Activated CD4-positive, alpha-beta T cell treated with anti-CD3 and anti-CD28 coated beads, Interleukin-2, amount 10 ng/mL, durations not matched to agents 7 days and 5 days (primary cell): Measurements from ENCODE around the gene LDLRAD4. TPM values are rescaled to one million over a fixed set of nuclear protein-coding genes. Genes with fewer than 3 reads are reported as not detected.
"Not testable (repeated sequence)": the region's sequence is repeated elsewhere in the genome, so short reads cannot be mapped to it uniquely, and the experiment has no call there.

Experiments
- CTCF ChIA-PET: fragments of 350-600 bp; sonication (Branson Sonifier 250); formaldehyde crosslinking; loops from one replicate; lab custom pipeline; 2021; ENCODE audit warnings: antibody characterized with exemption; lab: Charles Lee
- POLR2A ChIA-PET: fragments of 350-600 bp; sonication (Branson Sonifier 250); formaldehyde crosslinking; loops from one replicate; lab custom pipeline; 2021; ENCODE audit warnings: antibody characterized with exemption; lab: Charles Lee
- DNase-seq: peaks from one replicate; pipeline ENCODE4 v3.0.0-alpha.2; 2020
- H3K27ac Mint-ChIP-seq: one replicate; pipeline ENCODE4 v1.8.0; 2021; ENCODE audit warnings: mild to moderate bottlenecking, moderate library complexity, mixed read lengths
- H3K27me3 Mint-ChIP-seq: one replicate; pipeline ENCODE4 v1.8.0; 2021; ENCODE audit warnings: mixed read lengths
- H3K36me3 Mint-ChIP-seq: one replicate; pipeline ENCODE4 v1.8.0; 2021; ENCODE audit warnings: low read depth, mixed read lengths
- H3K4me1 Mint-ChIP-seq: one replicate; pipeline ENCODE4 v1.8.0; 2021; ENCODE audit warnings: mixed read lengths
- H3K4me3 Mint-ChIP-seq: one replicate; pipeline ENCODE4 v1.8.0; 2021; ENCODE audit warnings: mild to moderate bottlenecking, moderate library complexity, mixed read lengths
- H3K9me3 Mint-ChIP-seq: one replicate; pipeline ENCODE4 v1.8.0; 2021; ENCODE audit warnings: mixed read lengths
- microRNA-seq: library from miRNA; unstranded; fragments of <30 nt; microRNA quantifications from one replicate; pipeline ENCODE4 v1.2.0, GENCODE V29; 2021; ENCODE audit warnings: borderline microRNAs expressed, borderline replicate concordance
- total RNA-seq, 2 experiments: library from RNA; stranded (reverse); gene quantifications; one replicate each; pipeline ENCODE4 v1.2.3, GENCODE V29; 2021

Gene LDLRAD4
- total RNA-seq, 2 experiments from 2014 or later: 23.8 to 28.6 TPM

GRCh38 chr18:13680612-13681011 is 462.1 kb downstream of the LDLRAD4 start:
- ChIA-PET CTCF (no interaction called here), POLR2A (no interaction called here)
- Mint-ChIP-seq H3K27me3 (no peaks in the 10 kb centered on the region), H3K27ac (no peak overlapping the region), H3K4me3 (no peak overlapping the region), H3K36me3 (peaks cover 19% of the 10 kb centered on the region), H3K9me3 (no peaks in the 10 kb centered on the region), H3K4me1 (peaks cover 7% of the 10 kb centered on the region)
- no peak for DNase-seq

- no peak for DNase-seq
- H3K36me3 Mint-ChIP-seq: peaks cover 19% of the 10 kb centered on the region
- ChIA-PET CTCF (no interaction called here), POLR2A (no interaction called here)
- no peak overlapping the region for H3K4me3 Mint-ChIP-seq
- H3K4me1 Mint-ChIP-seq: peaks cover 7% of the 10 kb centered on the region
- no peak overlapping the region for H3K27ac Mint-ChIP-seq
- no peaks in the 10 kb centered on the region for H3K27me3 Mint-ChIP-seq
- no peaks in the 10 kb centered on the region for H3K9me3 Mint-ChIP-seq
These were observed 463.1 kb downstream of the LDLRAD4 start for GRCh38 chr18:13681701-13682100.

GRCh38 chr18:13684546-13684945 is 466.0 kb downstream of the LDLRAD4 start:
- ChIA-PET CTCF (no interaction called here), POLR2A (no interaction called here)
- Mint-ChIP-seq H3K4me1 (no peaks in the 10 kb centered on the region), H3K27me3 (no peaks in the 10 kb centered on the region), H3K36me3 (peaks cover 32% of the 10 kb centered on the region), H3K27ac (no peak overlapping the region), H3K9me3 (no peaks in the 10 kb centered on the region), H3K4me3 (no peak overlapping the region)
- DNase-seq: no peak

DNA sequence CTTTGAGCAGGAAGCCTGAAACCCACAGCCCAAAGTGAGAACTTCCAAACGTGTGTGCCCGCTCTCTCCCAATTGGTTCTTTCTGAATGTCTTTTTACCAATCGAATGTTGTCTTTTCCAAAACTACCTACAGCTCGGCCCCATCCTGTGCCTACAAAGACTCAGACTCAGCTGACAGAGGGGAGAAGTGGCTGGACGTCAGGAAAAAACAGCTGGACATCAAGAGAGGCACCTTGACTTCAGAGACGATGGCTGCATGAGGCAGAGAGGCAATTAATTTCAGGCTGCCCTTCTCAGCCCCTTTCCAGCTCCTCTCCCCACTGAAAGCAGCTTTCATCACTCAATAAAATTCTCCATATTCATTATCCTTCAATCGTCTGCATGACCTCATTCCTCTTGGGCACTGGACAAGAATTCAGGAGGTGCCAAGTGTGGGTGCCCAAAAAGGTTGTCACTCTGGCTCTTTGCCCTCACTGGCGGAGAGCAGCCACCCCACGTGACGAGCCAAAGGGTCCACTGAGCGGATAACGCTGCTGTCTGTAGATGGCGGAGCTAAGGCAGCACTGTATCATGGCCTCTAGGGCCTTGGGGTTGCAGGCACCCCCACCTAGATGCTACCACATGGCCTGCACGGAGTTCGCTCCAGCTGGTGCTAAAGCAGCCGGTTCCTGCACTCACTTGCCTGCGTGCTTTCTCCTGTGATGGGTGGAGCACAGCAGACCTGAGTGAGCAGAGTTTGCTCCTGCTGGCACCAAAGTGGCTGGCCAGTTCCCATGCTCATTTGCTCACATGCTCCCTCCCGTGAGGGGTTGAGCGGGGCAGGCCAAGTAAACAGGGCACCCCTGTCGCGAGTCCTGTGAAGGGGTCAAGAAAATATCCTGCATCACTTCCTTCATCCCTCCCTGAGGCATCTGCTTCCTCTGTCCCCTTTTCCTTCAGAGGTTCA is 469.9 kb downstream of the LDLRAD4 start:
- Mint-ChIP-seq H3K36me3 (peaks cover 40% of the 10 kb centered on the region), H3K27ac (no peak overlapping the region), H3K4me3 (no peak overlapping the region), H3K27me3 (no peaks in the 10 kb centered on the region), H3K9me3 (peaks cover 14% of the 10 kb centered on the region), H3K4me1 (no peaks in the 10 kb centered on the region)
- CTCF ChIA-PET: no interaction called here
- POLR2A ChIA-PET: no interaction called here
- no peak for DNase-seq

- H3K27ac Mint-ChIP-seq, H3K4me1 Mint-ChIP-seq, DNase-seq, CTCF ChIA-PET, H3K4me3 Mint-ChIP-seq, POLR2A ChIA-PET, H3K27me3 Mint-ChIP-seq: not testable (repeated sequence)
- H3K9me3 Mint-ChIP-seq: peaks cover 19% of the 10 kb centered on the region
- peaks cover 46% of the 10 kb centered on the region for H3K36me3 Mint-ChIP-seq
These were observed 471.5 kb downstream of the LDLRAD4 start for GRCh38 chr18:13690060-13690459.

DNA sequence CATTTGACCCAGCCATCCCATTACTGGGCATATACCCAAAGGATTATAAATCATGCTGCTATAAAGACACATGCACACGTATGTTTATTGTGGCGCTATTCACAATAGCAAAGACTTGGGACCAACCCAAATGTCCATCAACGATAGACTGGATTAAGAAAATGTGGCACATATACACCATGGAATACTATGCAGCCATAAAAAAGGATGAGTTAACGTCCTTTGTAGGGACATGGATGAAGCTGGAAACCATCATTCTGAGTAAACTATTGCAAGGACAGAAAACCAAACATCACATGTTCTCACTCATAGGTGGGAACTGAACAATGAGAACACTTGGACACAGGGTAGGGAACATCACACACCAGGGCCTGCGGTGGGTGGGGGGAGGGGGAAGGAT is 476.8 kb downstream of the LDLRAD4 start:
- H3K4me3 Mint-ChIP-seq, H3K27ac Mint-ChIP-seq, CTCF ChIA-PET, DNase-seq, H3K4me1 Mint-ChIP-seq, POLR2A ChIA-PET, H3K27me3 Mint-ChIP-seq: not testable (repeated sequence)
- H3K9me3 Mint-ChIP-seq: peaks cover 43% of the 10 kb centered on the region
- H3K36me3 Mint-ChIP-seq: peaks cover 54% of the 10 kb centered on the region

DNA sequence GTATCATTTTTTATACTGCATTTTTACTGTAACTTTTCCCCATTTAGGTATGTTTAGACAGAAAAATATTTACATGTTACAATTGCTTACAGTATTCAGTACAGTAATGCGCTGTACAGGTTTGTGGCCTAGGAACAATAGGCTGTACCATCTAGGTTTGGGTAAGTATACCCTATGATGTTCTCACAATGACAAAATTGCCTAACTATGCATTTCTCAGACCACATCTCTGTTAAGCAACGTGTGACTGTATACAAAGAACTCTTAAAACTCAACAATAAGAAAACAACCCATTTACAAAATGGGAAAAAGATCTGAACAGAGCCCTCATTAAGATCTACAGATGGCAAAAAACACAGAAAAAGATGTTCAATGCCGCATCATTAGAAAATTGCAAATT is 478.4 kb downstream of the LDLRAD4 start:
- H3K36me3 Mint-ChIP-seq: peaks cover 55% of the 10 kb centered on the region
- ChIA-PET CTCF (interaction anchor here (1.4 kb wide), 1 partner anchor 159 kb away, joined by 3 read pairs; no protein-coding TSS in a partner anchor), POLR2A (no interaction called here)
- no peak overlapping the region for H3K27ac Mint-ChIP-seq
- H3K4me3 Mint-ChIP-seq: no peak overlapping the region
- no peak for DNase-seq
- H3K27me3 Mint-ChIP-seq: no peaks in the 10 kb centered on the region
- peaks cover 46% of the 10 kb centered on the region for H3K9me3 Mint-ChIP-seq
- peaks cover 3% of the 10 kb centered on the region for H3K4me1 Mint-ChIP-seq

DNA sequence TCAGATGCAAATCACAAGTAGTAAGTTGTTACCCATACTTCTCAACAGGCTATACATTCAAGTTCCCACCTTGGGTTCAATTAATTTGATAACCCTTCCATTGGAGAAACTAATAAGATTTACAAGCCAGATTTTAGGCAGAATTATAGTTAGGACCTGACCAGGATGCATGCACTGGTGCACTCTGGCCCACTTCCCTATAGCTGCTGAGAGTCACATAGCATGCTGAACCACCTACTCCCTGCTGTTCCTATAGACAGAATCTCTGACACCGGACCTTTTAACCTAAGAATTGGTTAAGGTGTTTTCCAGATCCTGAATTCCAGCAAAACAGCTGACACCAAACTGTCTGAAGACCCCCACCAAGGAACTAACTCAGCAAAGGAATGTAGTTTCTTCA is 481.6 kb downstream of the LDLRAD4 start:
- Mint-ChIP-seq H3K36me3 (peaks cover 55% of the 10 kb centered on the region), H3K9me3 (peaks cover 54% of the 10 kb centered on the region), H3K27ac (no peak overlapping the region), H3K4me1 (peaks cover 3% of the 10 kb centered on the region), H3K4me3 (no peak overlapping the region), H3K27me3 (no peaks in the 10 kb centered on the region)
- no peak for DNase-seq
- ChIA-PET CTCF (interaction anchor here (0.5 kb wide), 1 partner anchor 143 kb away, joined by 5 read pairs; no protein-coding TSS in a partner anchor), POLR2A (no interaction called here)

Small RNA genes lying within 50 kb of the gene (microRNA-seq; reads per million reads assigned to microRNA genes)
- not detected for gene MIR4526
- gene MIR5190: not detected

Other genes starting within 250 kb of the LDLRAD4 start
- gene CEP192, start 227.4 kb upstream of the LDLRAD4 start, total RNA-seq: 10 to 100 TPM; 52.3 to 55.1 TPM